HEK293 (cell line): Measurements from ENCODE around the gene TRDMT1.

Experiments
- BCL11B ChIP-seq: fragments of 450-650 bp; formaldehyde crosslinking; IDR thresholded peaks from 2 replicates; pipeline ENCODE4 v1.5.1; 2016; ENCODE audit warnings: low read depth, missing biosample characterization, missing genetic modification characterization
- GLI4 ChIP-seq: fragments of 450-650 bp; formaldehyde crosslinking; IDR thresholded peaks from 2 replicates; pipeline ENCODE4 v1.5.1; 2016; ENCODE audit warnings: missing biosample characterization, missing genetic modification characterization
- KLF7 ChIP-seq: fragments of 450-650 bp; formaldehyde crosslinking; IDR thresholded peaks from 2 replicates; pipeline ENCODE4 v1.5.1; 2016; ENCODE audit warnings: missing biosample characterization, missing genetic modification characterization, borderline replicate concordance
- KLF8 ChIP-seq: fragments of 450-650 bp; formaldehyde crosslinking; IDR thresholded peaks from 2 replicates; pipeline ENCODE4 v1.5.1; 2016; ENCODE audit warnings: missing biosample characterization, missing genetic modification characterization
- RBAK ChIP-seq: fragments of 450-650 bp; formaldehyde crosslinking; IDR thresholded peaks from 2 replicates; pipeline ENCODE4 v1.5.1; 2016; ENCODE audit warnings: missing biosample characterization, missing genetic modification characterization
- SCRT1 ChIP-seq: fragments of 450-650 bp; formaldehyde crosslinking; IDR thresholded peaks from 2 replicates; pipeline ENCODE4 v1.5.1; 2016; ENCODE audit warnings: missing biosample characterization, missing genetic modification characterization, borderline replicate concordance
- SCRT2 ChIP-seq: fragments of 450-650 bp; formaldehyde crosslinking; IDR thresholded peaks from 2 replicates; pipeline ENCODE4 v1.5.1; 2016; ENCODE audit warnings: missing biosample characterization, missing genetic modification characterization
- SP2 ChIP-seq: fragments of 450-650 bp; formaldehyde crosslinking; IDR thresholded peaks from 2 replicates; pipeline ENCODE4 v1.5.1; 2016; ENCODE audit warnings: missing biosample characterization, missing genetic modification characterization
- ZBTB10 ChIP-seq: fragments of 450-650 bp; formaldehyde crosslinking; IDR thresholded peaks from 2 replicates; pipeline ENCODE4 v1.5.1; 2016; ENCODE audit warnings: missing biosample characterization, missing genetic modification characterization
- ZBTB48 ChIP-seq: fragments of 450-650 bp; formaldehyde crosslinking; IDR thresholded peaks from 2 replicates; pipeline ENCODE4 v1.5.1; 2016; ENCODE audit warnings: missing biosample characterization, missing genetic modification characterization
- ZFP3 ChIP-seq: fragments of 450-650 bp; formaldehyde crosslinking; IDR thresholded peaks from 2 replicates; pipeline ENCODE4 v1.5.1; 2016; ENCODE audit warnings: low read depth, missing biosample characterization, missing genetic modification characterization
- ZNF112 ChIP-seq: fragments of 450-650 bp; formaldehyde crosslinking; IDR thresholded peaks from 2 replicates; pipeline ENCODE4 v1.5.0; 2017; ENCODE audit warnings: missing biosample characterization, missing genetic modification characterization
- ZNF121 ChIP-seq: fragments of 450-650 bp; formaldehyde crosslinking; IDR thresholded peaks from 2 replicates; pipeline ENCODE4 v1.5.1; 2016; ENCODE audit warnings: missing biosample characterization, missing genetic modification characterization
- ZNF140 ChIP-seq: fragments of 450-650 bp; formaldehyde crosslinking; IDR thresholded peaks from 2 replicates; pipeline ENCODE4 v1.5.1; 2016; ENCODE audit warnings: missing biosample characterization, missing genetic modification characterization
- ZNF146 ChIP-seq: fragments of 450-650 bp; formaldehyde crosslinking; IDR thresholded peaks from 2 replicates; pipeline ENCODE4 v1.5.1; 2016; ENCODE audit warnings: missing biosample characterization, missing genetic modification characterization
- ZNF148 ChIP-seq: fragments of 450-650 bp; formaldehyde crosslinking; IDR thresholded peaks from 2 replicates; pipeline ENCODE4 v1.5.0; 2017; ENCODE audit warnings: missing biosample characterization, missing genetic modification characterization, borderline replicate concordance
- ZNF18 ChIP-seq: fragments of 450-650 bp; formaldehyde crosslinking; IDR thresholded peaks from 2 replicates; pipeline ENCODE4 v1.5.1; 2016; ENCODE audit warnings: missing biosample characterization, missing genetic modification characterization
- ZNF221 ChIP-seq: fragments of 450-650 bp; formaldehyde crosslinking; IDR thresholded peaks from 2 replicates; pipeline ENCODE4 v1.5.1; 2017; ENCODE audit warnings: missing biosample characterization, missing genetic modification characterization, borderline replicate concordance
- ZNF23 ChIP-seq: fragments of 450-650 bp; formaldehyde crosslinking; IDR thresholded peaks from 2 replicates; pipeline ENCODE4 v1.5.1; 2016; ENCODE audit warnings: missing biosample characterization, missing genetic modification characterization, borderline replicate concordance
- ZNF239 ChIP-seq: fragments of 450-650 bp; formaldehyde crosslinking; IDR thresholded peaks from 2 replicates; pipeline ENCODE4 v1.5.1; 2016; ENCODE audit warnings: missing biosample characterization, missing genetic modification characterization
- ZNF24 ChIP-seq: fragments of 450-650 bp; formaldehyde crosslinking; IDR thresholded peaks from 2 replicates; pipeline ENCODE4 v1.5.1; 2016; ENCODE audit warnings: missing biosample characterization, missing genetic modification characterization
- ZNF248 ChIP-seq: fragments of 450-650 bp; formaldehyde crosslinking; IDR thresholded peaks from 2 replicates; pipeline ENCODE4 v1.5.1; 2017; ENCODE audit warnings: missing biosample characterization, missing genetic modification characterization
- ZNF274 ChIP-seq, 2 experiments: fragments of 200-500 bp in 1 of 2; fragments of 450-650 bp in 1 of 2; sonication (Bioruptor generic) in 1 of 2; formaldehyde crosslinking in 1 of 2; IDR thresholded peaks; 2 replicates each; pipeline versions ENCODE4 v1.5.1 to v1.6.1; 2014 to 2016; ENCODE audit warnings: borderline replicate concordance in 1 of 2, inconsistent platforms in 1 of 2, low read length in 1 of 2, missing biosample characterization in 1 of 2, missing genetic modification characterization in 1 of 2
- ZNF292 ChIP-seq: fragments of 450-650 bp; formaldehyde crosslinking; IDR thresholded peaks from 2 replicates; pipeline ENCODE4 v1.5.1; 2016; ENCODE audit warnings: low read depth, missing biosample characterization, missing genetic modification characterization, borderline replicate concordance
- ZNF302 ChIP-seq: fragments of 450-650 bp; formaldehyde crosslinking; IDR thresholded peaks from 2 replicates; pipeline ENCODE4 v1.5.1; 2016; ENCODE audit warnings: missing biosample characterization, missing genetic modification characterization, low read depth
- ZNF335 ChIP-seq: fragments of 450-650 bp; formaldehyde crosslinking; conservative IDR thresholded peaks from 2 replicates; pipeline ENCODE4 v1.5.1; 2016; ENCODE audit warnings: missing biosample characterization, missing genetic modification characterization
- ZNF394 ChIP-seq: fragments of 450-650 bp; formaldehyde crosslinking; IDR thresholded peaks from 2 replicates; pipeline ENCODE4 v1.5.1; 2016; ENCODE audit warnings: missing biosample characterization, missing genetic modification characterization, mild to moderate bottlenecking, moderate library complexity, borderline replicate concordance
- ZNF488 ChIP-seq: fragments of 450-650 bp; formaldehyde crosslinking; IDR thresholded peaks from 2 replicates; pipeline ENCODE4 v1.5.1; 2016; ENCODE audit warnings: missing biosample characterization, missing genetic modification characterization
- ZNF501 ChIP-seq: fragments of 450-650 bp; formaldehyde crosslinking; IDR thresholded peaks from 2 replicates; pipeline ENCODE4 v1.5.1; 2016; ENCODE audit warnings: missing biosample characterization, missing genetic modification characterization
- ZNF596 ChIP-seq: fragments of 450-650 bp; IDR thresholded peaks from 2 replicates; pipeline ENCODE4 v1.5.0; 2018; ENCODE audit warnings: missing biosample characterization, mild to moderate bottlenecking, missing genetic modification characterization, moderate library complexity
- ZNF658 ChIP-seq: fragments of 450-650 bp; formaldehyde crosslinking; IDR thresholded peaks from 2 replicates; pipeline ENCODE4; 2016; ENCODE audit warnings: missing biosample characterization, missing genetic modification characterization
- ZNF660 ChIP-seq: fragments of 450-650 bp; IDR thresholded peaks from 2 replicates; pipeline ENCODE4 v1.5.1; 2018; ENCODE audit warnings: missing biosample characterization, mild to moderate bottlenecking, missing genetic modification characterization
- ZNF670 ChIP-seq: fragments of 450-650 bp; formaldehyde crosslinking; IDR thresholded peaks from 2 replicates; pipeline ENCODE4 v1.5.1; 2016; ENCODE audit warnings: missing biosample characterization, missing genetic modification characterization, low read depth
- ZNF768 ChIP-seq: fragments of 450-650 bp; formaldehyde crosslinking; IDR thresholded peaks from 2 replicates; pipeline ENCODE4 v1.5.1; 2018; ENCODE audit warnings: missing biosample characterization, mild to moderate bottlenecking, missing genetic modification characterization
- ZNF777 ChIP-seq: fragments of 450-650 bp; formaldehyde crosslinking; IDR thresholded peaks from 2 replicates; pipeline ENCODE4 v1.5.1; 2017; ENCODE audit warnings: missing biosample characterization, missing genetic modification characterization, borderline replicate concordance
- ZSCAN30 ChIP-seq: fragments of 450-650 bp; IDR thresholded peaks from 2 replicates; pipeline ENCODE4 v1.5.1; 2018; ENCODE audit warnings: missing biosample characterization, mild to moderate bottlenecking, missing genetic modification characterization, moderate library complexity

The TRDMT1 gene

GRCh38 chr10:17185873-17186272 lies 15.6 kb downstream of the TRDMT1 start (continued):
- no peak for TF ChIP-seq ZNF24 (tag by site-specific recombination)
- no peak for TF ChIP-seq ZNF248 (tag by site-specific recombination)
- TF ChIP-seq ZNF335, result no peak
- no peak for TF ChIP-seq ZNF596 (tag by site-specific recombination)
- TF ChIP-seq KLF7 (tag by site-specific recombination), result no peak
- TF ChIP-seq ZNF302 (tag by site-specific recombination), result no peak
- TF ChIP-seq ZNF23 (tag by site-specific recombination), result no peak
- TF ChIP-seq BCL11B (tag by site-specific recombination), result no peak
- TF ChIP-seq SCRT2, result no peak
- TF ChIP-seq ZSCAN30, result no peak
- TF ChIP-seq ZNF121 (tag by site-specific recombination), result no peak
- no peak for TF ChIP-seq ZNF488
- no peak for TF ChIP-seq ZNF274 (IDR thresholded peaks at IDR 0.05; ENCODE audit: low read length)
- no peak for TF ChIP-seq ZNF274 (tag by site-specific recombination; IDR thresholded peaks at IDR 0.05; ENCODE audit: borderline replicate concordance)
- TF ChIP-seq ZNF670 (tag by site-specific recombination), result no peak
- no peak for TF ChIP-seq SCRT1 (tag by site-specific recombination)
- TF ChIP-seq ZBTB10 (tag by site-specific recombination), result no peak
- TF ChIP-seq ZNF140, result peak; percentile 70; the same call in 1 of the 2 replicates
- no peak for TF ChIP-seq SP2 (tag by site-specific recombination)
- TF ChIP-seq ZNF221 (tag by site-specific recombination), result no peak
- TF ChIP-seq ZNF112 (tag by site-specific recombination), result no peak
- no peak for TF ChIP-seq ZNF239
- no peak for TF ChIP-seq GLI4 (tag by site-specific recombination)
- no peak for TF ChIP-seq ZNF501 (tag by site-specific recombination)
- TF ChIP-seq ZBTB48 (tag by site-specific recombination), result no peak
- TF ChIP-seq ZNF394 (tag by site-specific recombination), result peak; percentile 95
- TF ChIP-seq ZNF777 (tag by site-specific recombination), result no peak
- TF ChIP-seq KLF8, result no peak
- no peak for TF ChIP-seq ZNF660 (tag by site-specific recombination)
- no peak for TF ChIP-seq ZNF658 (tag by site-specific recombination)
- no peak for TF ChIP-seq ZNF146 (tag by site-specific recombination)
- peak; percentile 92; the same call in 1 of the 2 replicates for TF ChIP-seq ZNF292
- TF ChIP-seq RBAK (tag by site-specific recombination), result no peak; the same call in 1 of the 2 replicates
- TF ChIP-seq ZNF768 (tag by site-specific recombination), result no peak
- TF ChIP-seq ZFP3 (tag by site-specific recombination), result 0 out of 2 replicates have a peak, but pooled peaks have one; percentile 19
- no peak for TF ChIP-seq ZNF148 (tag by site-specific recombination)
- no peak for TF ChIP-seq ZNF18 (tag by site-specific recombination)
